GM12892 (cell line): ENCODE measurements around the gene SPR.

Source experiments
- POLR2A ChIP-seq: IDR thresholded peaks from 2 replicates; pipeline ENCODE4 v1.6.1; 2011; ENCODE audit warnings: low read depth, low read length, control low read depth
- POLR2AphosphoS5 ChIP-seq: IDR thresholded peaks from 2 replicates; pipeline ENCODE4 v1.6.1; 2011; ENCODE audit warnings: low read depth, low read length, control low read depth

GRCh38 chr2:72940361-72940760, 53.2 kb downstream of the SPR start:
- TF ChIP-seq POLR2AphosphoS5 = no peak
- TF ChIP-seq POLR2A = no peak
